ENCODE measurements around the gene CNNM3.

DNA sequence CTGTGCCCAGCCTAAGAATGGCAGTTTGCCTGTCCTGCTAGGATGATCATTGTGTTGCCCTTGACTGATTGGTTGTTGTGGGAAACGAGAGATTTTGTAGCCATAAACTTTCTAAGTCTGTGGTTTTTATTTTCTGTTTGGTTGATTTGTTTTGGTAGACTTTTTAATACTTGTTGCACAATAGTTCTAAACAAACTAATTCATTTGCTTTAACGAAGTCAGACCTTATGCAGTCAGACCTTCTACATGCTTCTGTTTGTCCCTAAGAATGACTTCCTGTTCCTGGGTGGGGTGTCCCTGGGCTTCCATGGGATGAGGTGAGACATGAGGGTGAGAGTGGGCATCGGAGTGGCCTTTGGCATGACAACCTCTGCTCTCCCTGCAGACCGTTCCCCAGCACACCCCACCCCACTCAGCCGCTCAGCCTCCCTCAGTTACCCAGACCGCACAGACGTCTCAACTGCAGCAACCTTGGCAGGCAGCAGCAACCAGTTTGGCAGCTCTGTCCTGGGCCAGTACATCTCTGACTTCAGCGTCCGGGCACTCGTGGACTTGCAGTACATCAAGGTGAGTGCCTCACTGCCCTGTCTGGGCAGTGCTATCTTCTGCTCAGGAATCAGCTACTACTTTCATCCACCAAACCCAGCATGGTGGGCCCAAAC is 7.8 kb upstream of the CNNM3 start:
- TF ChIP-seq POLR2A (IDR thresholded peaks at IDR 0.05) (no peak), EP300 (IDR thresholded peaks at IDR 0.05) (no peak)
- TF ChIP-seq, protein P1, sequence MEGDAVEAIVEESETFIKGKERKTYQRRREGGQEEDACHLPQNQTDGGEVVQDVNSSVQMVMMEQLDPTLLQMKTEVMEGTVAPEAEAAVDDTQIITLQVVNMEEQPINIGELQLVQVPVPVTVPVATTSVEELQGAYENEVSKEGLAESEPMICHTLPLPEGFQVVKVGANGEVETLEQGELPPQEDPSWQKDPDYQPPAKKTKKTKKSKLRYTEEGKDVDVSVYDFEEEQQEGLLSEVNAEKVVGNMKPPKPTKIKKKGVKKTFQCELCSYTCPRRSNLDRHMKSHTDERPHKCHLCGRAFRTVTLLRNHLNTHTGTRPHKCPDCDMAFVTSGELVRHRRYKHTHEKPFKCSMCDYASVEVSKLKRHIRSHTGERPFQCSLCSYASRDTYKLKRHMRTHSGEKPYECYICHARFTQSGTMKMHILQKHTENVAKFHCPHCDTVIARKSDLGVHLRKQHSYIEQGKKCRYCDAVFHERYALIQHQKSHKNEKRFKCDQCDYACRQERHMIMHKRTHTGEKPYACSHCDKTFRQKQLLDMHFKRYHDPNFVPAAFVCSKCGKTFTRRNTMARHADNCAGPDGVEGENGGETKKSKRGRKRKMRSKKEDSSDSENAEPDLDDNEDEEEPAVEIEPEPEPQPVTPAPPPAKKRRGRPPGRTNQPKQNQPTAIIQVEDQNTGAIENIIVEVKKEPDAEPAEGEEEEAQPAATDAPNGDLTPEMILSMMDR (IDR thresholded peaks at IDR 0.05) = no peak
